ENCODE results near the gene SPG7.

Gene SPG7

GRCh38 chr16:89557690-89558490 is 49.7 kb downstream of the SPG7 start:
- TF ChIP-seq CTCF (IDR thresholded peaks at IDR 0.05; ENCODE audit: control extremely low read depth, extremely low read depth, low read depth, missing control alignments): no peak
- DNase-seq (ENCODE audit: extremely low spot score): no peak
- ChIA-PET POLR2A (no interaction called here), CTCF (interaction anchor here (1.0 to 2.0 kb wide), 12 partner anchors 9 to 305 kb away, joined by 3 to 12 read pairs (median 3); no protein-coding TSS in a partner anchor)

- TF ChIP-seq CTCF (IDR thresholded peaks at IDR 0.05; ENCODE audit: control extremely low read depth, extremely low read depth, low read depth, missing control alignments): no peak
- ChIA-PET POLR2A (no interaction called here), CTCF (no interaction called here)
- peak; percentile 98 for DNase-seq (ENCODE audit: extremely low spot score)
Measured at GRCh38 chr16:89560378-89561141, 52.4 kb downstream of the SPG7 start, which contains the start of gene RPL13. Gene RPL13 (plus strand): TSS chr16:89560682. CDS start chr16:89560960, 278 bp downstream.

GRCh38 chr16:89561142-89561883 is 53.1 kb downstream of the SPG7 start:
- TF ChIP-seq CTCF (IDR thresholded peaks at IDR 0.05; ENCODE audit: control extremely low read depth, extremely low read depth, low read depth, missing control alignments): no peak
- DNase-seq (ENCODE audit: extremely low spot score): no peak
- POLR2A ChIA-PET: no interaction called here
- CTCF ChIA-PET: interaction anchor here (0.9 kb wide), 1 partner anchor 321 kb away, joined by 3 read pairs; no protein-coding TSS in a partner anchor

- POLR2A ChIA-PET: no interaction called here
- no peak for DNase-seq (ENCODE audit: extremely low spot score)
- TF ChIP-seq CTCF (IDR thresholded peaks at IDR 0.05; ENCODE audit: control extremely low read depth, extremely low read depth, low read depth, missing control alignments): no peak
- CTCF ChIA-PET: interaction anchor here (0.6 to 0.9 kb wide), 2 partner anchors 322 to 342 kb away, joined by 3 read pairs; no protein-coding TSS in a partner anchor
Measured at GRCh38 chr16:89561884-89562599, 53.8 kb downstream of the SPG7 start.

- no peak for DNase-seq (ENCODE audit: extremely low spot score)
- POLR2A ChIA-PET: interaction anchor here (0.5 kb wide), 1 partner anchor 47 kb away, joined by 3 read pairs; no protein-coding TSS in a partner anchor
- CTCF ChIA-PET: no interaction called here
- TF ChIP-seq CTCF (IDR thresholded peaks at IDR 0.05; ENCODE audit: control extremely low read depth, extremely low read depth, low read depth, missing control alignments): no peak
Measured at GRCh38 chr16:89562939-89563338, 54.7 kb downstream of the SPG7 start.
